ENCODE data around the gene CDC25C. TPM values are rescaled to one million over a fixed set of nuclear protein-coding genes. Genes with fewer than 3 reads are reported as not detected.
A peak's percentile ranks its signal among the peaks of the same experiment; 100 is the strongest.
"Not testable (repeated sequence)": the region's sequence is repeated elsewhere in the genome, so short reads cannot be mapped to it uniquely, and the experiment has no call there.

The CDC25C gene
- total RNA-seq, 1 experiment from 2014 or later = 18.8 TPM

- POLR2A ChIA-PET, H3K4me3 Mint-ChIP-seq: not testable (repeated sequence)
Observed at GRCh38 chr5:138247800-138248199, 83.8 kb downstream of the CDC25C start.

GRCh38 chr5:138246822-138247221 lies 84.8 kb downstream of the CDC25C start:
- H3K27ac Mint-ChIP-seq = peak overlapping the region; percentile 3; the same call in 1 of the 2 replicates
- CTCF ChIA-PET = interaction anchor here (1.1 kb wide), 1 partner anchor 17 kb away, joined by 3 read pairs; no protein-coding TSS in a partner anchor
- no peak overlapping the region for H3K4me3 Mint-ChIP-seq
- peaks cover 25% of the 10 kb centered on the region for H3K27me3 Mint-ChIP-seq (ENCODE audit: low read depth)
- H3K9me3 Mint-ChIP-seq = no peaks in the 10 kb centered on the region
- TF ChIP-seq FOXP4 (CRISPR knock-in tag; IDR thresholded peaks at IDR 0.05) = no peak
- TF ChIP-seq CREB1 (CRISPR knock-in tag; IDR thresholded peaks at IDR 0.05) = no peak
- TF ChIP-seq CDX4 (CRISPR knock-in tag; IDR thresholded peaks at IDR 0.05; ENCODE audit: borderline replicate concordance) = no peak
- no peak for TF ChIP-seq ETV6 (CRISPR knock-in tag; IDR thresholded peaks at IDR 0.05)
- TF ChIP-seq FOXJ3 (CRISPR knock-in tag; IDR thresholded peaks at IDR 0.05; ENCODE audit: borderline replicate concordance) = no peak
- no peak for TF ChIP-seq TEAD4 (CRISPR knock-in tag; IDR thresholded peaks at IDR 0.05)
- no peak for TF ChIP-seq STAT6 (CRISPR knock-in tag; conservative IDR thresholded peaks at IDR 0.05; ENCODE audit: low read depth)
- TF ChIP-seq MXD4 (CRISPR knock-in tag; IDR thresholded peaks at IDR 0.05; ENCODE audit: borderline replicate concordance) = no peak
- TF ChIP-seq CTCF (IDR thresholded peaks at IDR 0.05) = no peak
- no peaks in the 10 kb centered on the region for H3K36me3 Mint-ChIP-seq
- peaks cover 17% of the 10 kb centered on the region for H3K4me1 Mint-ChIP-seq
- POLR2A ChIA-PET = no interaction called here
- DNase-seq (ENCODE audit: low spot score) = no peak
- ATAC-seq = no peak

More at GRCh38 chr5:138247800-138248199, 83.8 kb downstream of the CDC25C start:
- H3K27ac Mint-ChIP-seq; CTCF ChIA-PET; H3K9me3 Mint-ChIP-seq; DNase-seq (ENCODE audit: low spot score); ATAC-seq; H3K36me3 Mint-ChIP-seq: not testable (repeated sequence)
- Mint-ChIP-seq H3K4me1 (peaks cover 17% of the 10 kb centered on the region), H3K27me3 (ENCODE audit: low read depth) (peaks cover 16% of the 10 kb centered on the region)

- Mint-ChIP-seq H3K27me3 (ENCODE audit: low read depth) (peaks cover 29% of the 10 kb centered on the region), H3K4me3 (no peak overlapping the region), H3K27ac (peak overlapping the region; percentile 3; the same call in 1 of the 2 replicates), H3K9me3 (no peaks in the 10 kb centered on the region), H3K36me3 (no peaks in the 10 kb centered on the region), H3K4me1 (peaks cover 17% of the 10 kb centered on the region)
- CTCF ChIA-PET = interaction anchor here (1.1 kb wide), 1 partner anchor 17 kb away, joined by 3 read pairs; no protein-coding TSS in a partner anchor
- TF ChIP-seq JUN (CRISPR knock-in tag; IDR thresholded peaks at IDR 0.05) (no peak), TEAD1 (CRISPR knock-in tag; IDR thresholded peaks at IDR 0.05) (no peak), SMAD3 (CRISPR knock-in tag; IDR thresholded peaks at IDR 0.05; ENCODE audit: borderline replicate concordance) (no peak), TEAD4 (CRISPR knock-in tag; IDR thresholded peaks at IDR 0.05) (no peak), ZMAT4 (CRISPR knock-in tag; IDR thresholded peaks at IDR 0.05) (no peak), KAT7 (CRISPR knock-in tag; IDR thresholded peaks at IDR 0.05; ENCODE audit: borderline replicate concordance) (no peak)
- ATAC-seq (no peak), DNase-seq (ENCODE audit: low spot score) (no peak)
- POLR2A ChIA-PET = no interaction called here
Observed at GRCh38 chr5:138246334-138246733, 85.3 kb downstream of the CDC25C start.

All from WTC11 (cell line).